Right renal pelvis (tissue), 4 donors: ENCODE results near the gene ADAM8. TPM values are rescaled to one million over a fixed set of nuclear protein-coding genes. Genes with fewer than 3 reads are reported as not detected.

Source experiments
- DNase-seq, 4 donors: peaks; one replicate each; pipeline ENCODE4 v3.0.0-alpha.2; 2013; ENCODE audit warnings: low read depth in 4 of 4, low spot score in 3 of 4, missing footprints in 1 of 4
- polyA plus RNA-seq, 4 donors: library from polyadenylated mRNA; unstranded; fragments of 120-200 nt; gene quantifications; one replicate each; pipeline ENCODE4 v1.2.1, GENCODE V29; 2013; ENCODE audit not compliant: insufficient read length in 4 of 4

The ADAM8 gene
- polyA plus RNA-seq, 4 donors: 2.2 to 2.7 (median 2.5) TPM

- no peak for DNase-seq
Measured at GRCh38 chr10:133253361-133253955, 23.2 kb downstream of the ADAM8 start.

GRCh38 chr10:133252223-133252552 lies 24.5 kb downstream of the ADAM8 start:
- DNase-seq: no peak

DNA sequence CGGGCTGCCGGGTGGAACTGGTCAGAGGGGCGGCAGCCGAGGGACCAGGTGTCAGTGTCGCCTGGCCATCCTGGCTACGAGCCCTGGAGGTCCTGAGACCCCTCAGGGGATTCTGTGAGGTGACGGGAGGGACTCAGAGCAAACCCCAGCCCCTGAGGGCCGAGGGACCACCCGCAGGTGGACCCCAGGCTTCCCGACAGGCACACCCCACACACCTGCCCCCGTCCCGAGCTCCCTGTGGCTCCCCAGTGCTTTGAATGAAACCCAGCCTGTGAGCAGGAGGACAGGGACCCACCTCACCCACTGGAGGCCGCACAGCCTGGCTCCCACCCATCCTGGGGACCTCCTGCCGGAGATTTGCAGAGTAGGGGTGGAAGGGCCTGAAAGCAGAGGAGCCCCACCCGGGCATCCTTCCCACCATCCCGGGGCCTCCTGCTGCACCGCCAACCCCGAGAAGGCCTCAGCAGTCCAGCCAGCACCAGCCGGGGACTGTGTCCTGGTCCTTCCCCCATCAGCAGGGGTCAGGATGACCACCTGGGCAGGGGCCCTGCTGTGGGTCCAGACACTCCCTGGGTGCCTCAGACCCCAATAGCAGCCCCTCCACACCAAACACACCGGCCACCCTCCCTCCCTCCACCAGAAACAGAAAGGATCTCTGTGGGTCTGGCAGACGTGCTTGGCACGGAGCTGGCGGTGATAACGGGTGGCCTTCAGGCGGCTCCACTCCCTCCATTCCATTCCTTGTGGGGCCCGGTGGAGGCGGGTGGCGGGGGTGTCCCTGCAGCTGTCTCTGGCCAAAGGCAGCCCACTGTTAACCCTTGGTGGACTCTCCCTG lies 25.1 kb downstream of the ADAM8 start:
- DNase-seq: no peak

- DNase-seq: no peak
Measured at GRCh38 chr10:133249975-133250754, 26.5 kb downstream of the ADAM8 start.

DNA sequence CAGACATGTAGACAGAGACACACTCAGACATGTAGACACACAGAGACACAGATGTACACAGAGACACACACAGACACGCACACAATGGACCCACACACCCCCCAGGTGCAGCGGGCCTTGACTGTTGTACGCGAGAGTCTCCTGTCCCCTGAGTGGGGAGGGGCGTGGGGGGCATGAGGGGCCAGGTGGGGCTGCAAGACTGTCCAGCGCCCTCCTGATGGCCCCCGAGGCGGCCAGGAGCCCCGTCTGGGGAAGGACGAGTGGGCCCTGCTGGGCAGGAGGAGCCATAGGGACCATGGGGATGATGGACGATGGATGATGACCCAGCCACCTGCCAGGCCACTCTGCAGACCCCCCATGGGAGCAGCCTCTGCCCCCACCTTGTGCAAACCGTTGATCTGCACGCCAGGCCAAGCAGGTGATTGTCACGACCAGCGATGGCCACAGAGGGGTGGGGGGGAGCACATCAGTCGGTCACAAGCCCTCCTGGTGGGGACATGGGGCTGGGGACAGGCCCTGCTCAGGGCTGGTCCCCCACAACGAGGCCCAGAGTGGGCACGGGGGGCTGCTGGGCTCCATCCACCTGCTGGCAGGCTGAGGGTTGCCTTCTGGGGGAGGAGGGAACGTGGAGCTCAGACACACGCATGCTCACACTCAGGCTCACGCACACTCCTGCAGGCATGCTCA lies 27.4 kb downstream of the ADAM8 start:
- no peak for DNase-seq

- DNase-seq: no peak
Measured at GRCh38 chr10:133248334-133248715, 28.3 kb downstream of the ADAM8 start.

GRCh38 chr10:133247681-133248333 lies 28.9 kb downstream of the ADAM8 start:
- no peak for DNase-seq

GRCh38 chr10:133246236-133246626 lies 30.4 kb downstream of the ADAM8 start:
- DNase-seq: no peak

GRCh38 chr10:133245439-133246235 lies 31.0 kb downstream of the ADAM8 start:
- DNase-seq: no peak

DNA sequence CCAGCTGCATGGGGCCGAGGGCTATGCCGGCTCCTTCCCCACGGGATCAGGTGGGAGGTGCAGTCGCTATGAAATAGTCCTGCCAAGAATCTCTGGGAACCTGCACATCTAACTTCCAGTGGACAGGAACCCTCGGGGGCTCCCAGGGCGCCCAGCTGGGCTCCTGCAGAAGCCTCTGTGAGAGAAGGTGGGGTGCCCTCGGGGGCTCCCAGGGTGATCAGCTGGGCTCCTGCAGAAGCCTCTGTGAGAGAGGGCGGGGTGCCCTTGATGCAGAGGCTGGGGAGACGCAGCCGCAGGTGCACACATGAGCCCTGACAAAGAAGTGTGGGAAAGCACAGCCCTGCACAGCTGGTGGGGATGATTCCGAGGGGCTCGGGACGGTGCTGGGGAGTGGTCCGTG lies 33.1 kb downstream of the ADAM8 start:
- DNase-seq: no peak

GRCh38 chr10:133242611-133243356 lies 33.9 kb downstream of the ADAM8 start:
- DNase-seq: no peak

- DNase-seq: no peak
Measured at GRCh38 chr10:133241501-133242205, 35.0 kb downstream of the ADAM8 start.

DNA sequence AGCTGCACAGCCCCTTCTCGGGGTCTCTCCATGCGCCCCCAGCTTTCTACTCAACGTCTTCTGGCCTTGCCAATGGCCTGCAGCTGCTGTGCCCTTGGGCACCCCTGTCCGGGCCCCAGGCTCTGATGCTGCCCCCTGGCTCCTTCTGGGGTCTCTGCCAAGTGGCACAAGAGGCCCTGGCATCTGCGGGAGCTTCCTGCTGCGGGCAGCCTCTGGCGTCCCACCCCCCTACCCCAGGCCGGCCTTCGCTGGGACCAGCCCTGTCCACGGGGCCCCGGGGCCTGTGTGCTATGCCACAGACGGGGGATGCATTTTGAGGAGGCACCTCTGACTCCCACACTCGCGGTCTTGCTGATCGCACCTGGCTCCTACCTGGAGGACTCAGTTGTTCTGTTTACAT lies 36.7 kb downstream of the ADAM8 start:
- DNase-seq: no peak

- DNase-seq: no peak
Measured at GRCh38 chr10:133238466-133238804, 38.2 kb downstream of the ADAM8 start.

GRCh38 chr10:133237588-133238465 lies 38.8 kb downstream of the ADAM8 start, which contains the start of gene VENTX:
VENTX (plus strand) TSS chr10:133237855; CDS start chr10:133237915, 60 bp downstream.
- no peak for DNase-seq

DNA sequence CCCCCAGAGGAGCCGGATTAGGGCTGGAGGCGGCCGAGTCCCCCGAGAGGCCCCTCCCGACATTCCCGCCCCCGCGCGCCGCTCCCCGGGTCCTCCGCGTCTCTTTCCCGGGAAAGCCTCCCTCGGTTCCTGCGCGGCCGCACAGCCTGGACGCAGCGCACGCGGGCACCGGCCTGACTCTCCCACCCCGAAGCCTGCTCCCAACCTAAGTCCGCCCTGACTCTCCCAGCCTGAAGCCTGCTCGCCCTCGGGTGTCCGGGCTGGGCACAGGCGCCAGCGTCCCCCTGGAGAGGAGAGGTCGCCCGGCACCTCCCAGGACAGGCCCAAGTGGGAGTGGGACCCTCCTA lies 39.5 kb downstream of the ADAM8 start:
- no peak for DNase-seq

DNA sequence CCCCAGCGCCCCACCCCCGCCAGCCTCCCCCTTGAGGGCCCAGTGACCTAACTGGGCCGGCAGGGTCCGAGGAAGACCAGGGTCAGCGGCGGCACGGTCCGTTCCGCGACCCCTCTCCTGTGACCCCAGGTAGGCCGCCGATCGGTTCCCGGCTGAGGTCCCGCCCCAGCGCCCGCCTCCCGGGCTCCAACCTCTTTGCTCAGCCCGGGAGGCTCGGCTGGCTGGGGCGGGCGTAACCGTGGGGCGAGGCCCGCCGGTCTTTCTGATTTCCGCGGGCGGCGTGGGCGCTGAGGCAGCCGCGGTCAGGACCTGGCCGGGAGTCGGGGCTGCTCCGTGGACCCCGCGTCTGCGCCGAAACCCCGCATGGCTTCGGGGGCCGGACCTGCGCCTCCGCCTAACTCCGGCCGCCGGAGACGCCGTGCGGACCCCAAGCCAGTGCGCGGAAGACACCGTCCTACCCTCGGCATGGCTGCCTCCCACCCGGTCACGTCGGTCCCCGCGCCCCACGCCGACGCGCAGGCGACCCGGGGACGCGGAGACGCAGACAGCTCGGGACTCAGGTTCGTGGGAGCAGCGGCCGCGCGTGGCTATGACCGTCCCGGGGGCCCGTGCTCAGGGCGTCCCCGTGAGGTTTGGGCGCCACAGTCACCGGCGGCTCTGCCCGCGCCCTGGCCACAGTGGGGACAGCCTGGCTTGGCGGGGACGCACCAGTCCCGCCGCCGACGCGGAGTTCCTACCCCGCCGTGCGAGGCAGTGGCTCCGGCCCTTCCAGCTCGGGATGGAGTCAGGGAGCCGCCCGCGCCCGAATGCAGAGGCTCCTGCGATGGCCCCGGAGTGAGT lies 40.0 kb downstream of the ADAM8 start:
- DNase-seq: no peak
